ENCODE measurements around the gene TCERG1L.

The TCERG1L gene

GRCh38 chr10:131200856-131201470 is 110.6 kb downstream of the TCERG1L start:
- Histone ChIP-seq H3K36me3 (ENCODE audit: control insufficient read depth in 1 of 2, insufficient read depth in 2 of 2, low read depth in 1 of 2, low read length in 2 of 2) (no peaks in the 10 kb centered on the region), H3K23ac (ENCODE audit: low read length in 2 of 2) (no peak overlapping the region), H3K9ac (ENCODE audit: low read length) (no peak overlapping the region), H3K14ac (ENCODE audit: low read length in 2 of 2) (no peak overlapping the region), H2BK12ac (ENCODE audit: low read length in 2 of 2) (no peak overlapping the region), H2AFZ (ENCODE audit: low read depth, low read length) (no peak overlapping the region), H4K91ac (ENCODE audit: low read length) (no peak overlapping the region), H3K18ac (ENCODE audit: low read depth in 1 of 2, low read length in 2 of 2) (no peak overlapping the region), H3K27me3 (ENCODE audit: control insufficient read depth in 1 of 2, insufficient read depth in 1 of 2, low read length in 2 of 2) (no peaks in the 10 kb centered on the region), H3K9me3 (ENCODE audit: control insufficient read depth, low read length) (peaks cover 3% of the 10 kb centered on the region), H3K4ac (ENCODE audit: low read depth in 1 of 2, low read length in 2 of 2) (no peak overlapping the region), H2BK120ac (ENCODE audit: low read depth, low read length) (no peak overlapping the region), H3K79me1 (replicated peaks; ENCODE audit: low read length, poor library complexity, severe bottlenecking) (no peaks in the 10 kb centered on the region), H4K8ac (ENCODE audit: low read length) (no peak overlapping the region), H2BK15ac (ENCODE audit: low read depth, poor library complexity, severe bottlenecking) (no peak overlapping the region), H3K4me2 (ENCODE audit: low read length, poor library complexity, severe bottlenecking) (no peak overlapping the region), H3K4me3 (ENCODE audit: insufficient read depth in 1 of 2, low read depth in 1 of 2, low read length in 2 of 2) (no peak overlapping the region), H2AK5ac (ENCODE audit: low read length, severe bottlenecking) (no peak overlapping the region), H2BK5ac (ENCODE audit: low read depth, low read length, poor library complexity, severe bottlenecking) (no peak overlapping the region), H3K27ac (ENCODE audit: low read length, poor library complexity, severe bottlenecking) (no peak overlapping the region), H3K4me1 (ENCODE audit: control insufficient read depth, insufficient read depth, low read depth, low read length) (no peaks in the 10 kb centered on the region)
- no peak for DNase-seq
- WGBS, result 84% methylated on average over 21 of the region's 21 CpGs

- H2AFZ ChIP-seq (ENCODE audit: low read depth, low read length), result no peak overlapping the region
- no peak overlapping the region for H3K27ac ChIP-seq (ENCODE audit: low read length, poor library complexity, severe bottlenecking)
- no peak overlapping the region for H2BK15ac ChIP-seq (ENCODE audit: low read depth, poor library complexity, severe bottlenecking)
- H3K9ac ChIP-seq (ENCODE audit: low read length), result no peak overlapping the region
- H3K79me1 ChIP-seq (replicated peaks; ENCODE audit: low read length, poor library complexity, severe bottlenecking), result no peaks in the 10 kb centered on the region
- WGBS, result 52% methylated on average over 6 of the region's 6 CpGs
- no peak overlapping the region for H3K4me3 ChIP-seq (ENCODE audit: insufficient read depth in 1 of 2, low read depth in 1 of 2, low read length in 2 of 2)
- no peak overlapping the region for H4K8ac ChIP-seq (ENCODE audit: low read length)
- DNase-seq, result no peak
- H4K91ac ChIP-seq (ENCODE audit: low read length), result no peak overlapping the region
- no peak overlapping the region for H3K23ac ChIP-seq (ENCODE audit: low read length in 2 of 2)
- H3K27me3 ChIP-seq (ENCODE audit: control insufficient read depth in 1 of 2, insufficient read depth in 1 of 2, low read length in 2 of 2), result no peaks in the 10 kb centered on the region
- no peak overlapping the region for H2BK5ac ChIP-seq (ENCODE audit: low read depth, low read length, poor library complexity, severe bottlenecking)
- no peak overlapping the region for H3K4ac ChIP-seq (ENCODE audit: low read depth in 1 of 2, low read length in 2 of 2)
- peaks cover 3% of the 10 kb centered on the region for H3K9me3 ChIP-seq (ENCODE audit: control insufficient read depth, low read length)
- no peak overlapping the region for H3K14ac ChIP-seq (ENCODE audit: low read length in 2 of 2)
- no peak overlapping the region for H3K18ac ChIP-seq (ENCODE audit: low read depth in 1 of 2, low read length in 2 of 2)
- no peaks in the 10 kb centered on the region for H3K4me1 ChIP-seq (ENCODE audit: control insufficient read depth, insufficient read depth, low read depth, low read length)
- H2AK5ac ChIP-seq (ENCODE audit: low read length, severe bottlenecking), result no peak overlapping the region
- no peak overlapping the region for H2BK12ac ChIP-seq (ENCODE audit: low read length in 2 of 2)
- no peaks in the 10 kb centered on the region for H3K36me3 ChIP-seq (ENCODE audit: control insufficient read depth in 1 of 2, insufficient read depth in 2 of 2, low read depth in 1 of 2, low read length in 2 of 2)
- no peak overlapping the region for H3K4me2 ChIP-seq (ENCODE audit: low read length, poor library complexity, severe bottlenecking)
- no peak overlapping the region for H2BK120ac ChIP-seq (ENCODE audit: low read depth, low read length)
Measured at GRCh38 chr10:131199646-131200045, 111.9 kb downstream of the TCERG1L start.

- H3K27ac ChIP-seq (ENCODE audit: low read length, poor library complexity, severe bottlenecking), result no peak overlapping the region
- no peak overlapping the region for H2AFZ ChIP-seq (ENCODE audit: low read depth, low read length)
- H3K27me3 ChIP-seq (ENCODE audit: control insufficient read depth in 1 of 2, insufficient read depth in 1 of 2, low read length in 2 of 2), result no peaks in the 10 kb centered on the region
- no peak overlapping the region for H4K8ac ChIP-seq (ENCODE audit: low read length)
- no peak overlapping the region for H2BK15ac ChIP-seq (ENCODE audit: low read depth, poor library complexity, severe bottlenecking)
- H3K4me3 ChIP-seq (ENCODE audit: insufficient read depth in 1 of 2, low read depth in 1 of 2, low read length in 2 of 2), result no peak overlapping the region
- WGBS, result 74% methylated on average over 7 of the region's 7 CpGs
- no peak overlapping the region for H3K23ac ChIP-seq (ENCODE audit: low read length in 2 of 2)
- no peak overlapping the region for H2BK120ac ChIP-seq (ENCODE audit: low read depth, low read length)
- H3K4me2 ChIP-seq (ENCODE audit: low read length, poor library complexity, severe bottlenecking), result no peak overlapping the region
- no peak overlapping the region for H2BK12ac ChIP-seq (ENCODE audit: low read length in 2 of 2)
- no peaks in the 10 kb centered on the region for H3K36me3 ChIP-seq (ENCODE audit: control insufficient read depth in 1 of 2, insufficient read depth in 2 of 2, low read depth in 1 of 2, low read length in 2 of 2)
- no peak for DNase-seq
- no peak overlapping the region for H3K9ac ChIP-seq (ENCODE audit: low read length)
- H2AK5ac ChIP-seq (ENCODE audit: low read length, severe bottlenecking), result no peak overlapping the region
- H2BK5ac ChIP-seq (ENCODE audit: low read depth, low read length, poor library complexity, severe bottlenecking), result no peak overlapping the region
- no peaks in the 10 kb centered on the region for H3K79me1 ChIP-seq (replicated peaks; ENCODE audit: low read length, poor library complexity, severe bottlenecking)
- H4K91ac ChIP-seq (ENCODE audit: low read length), result no peak overlapping the region
- no peak overlapping the region for H3K18ac ChIP-seq (ENCODE audit: low read depth in 1 of 2, low read length in 2 of 2)
- H3K4me1 ChIP-seq (ENCODE audit: control insufficient read depth, insufficient read depth, low read depth, low read length), result no peaks in the 10 kb centered on the region
- no peak overlapping the region for H3K14ac ChIP-seq (ENCODE audit: low read length in 2 of 2)
- peaks cover 3% of the 10 kb centered on the region for H3K9me3 ChIP-seq (ENCODE audit: control insufficient read depth, low read length)
- H3K4ac ChIP-seq (ENCODE audit: low read depth in 1 of 2, low read length in 2 of 2), result no peak overlapping the region
Measured at GRCh38 chr10:131198843-131199242, 112.7 kb downstream of the TCERG1L start.

- no peak overlapping the region for H2BK5ac ChIP-seq (ENCODE audit: low read depth, low read length, poor library complexity, severe bottlenecking)
- H3K18ac ChIP-seq (ENCODE audit: low read depth in 1 of 2, low read length in 2 of 2), result no peak overlapping the region
- H3K4me1 ChIP-seq (ENCODE audit: control insufficient read depth, insufficient read depth, low read depth, low read length), result no peaks in the 10 kb centered on the region
- no peak overlapping the region for H2AK5ac ChIP-seq (ENCODE audit: low read length, severe bottlenecking)
- no peak overlapping the region for H2BK12ac ChIP-seq (ENCODE audit: low read length in 2 of 2)
- no peak overlapping the region for H4K8ac ChIP-seq (ENCODE audit: low read length)
- no peak overlapping the region for H3K9ac ChIP-seq (ENCODE audit: low read length)
- no peaks in the 10 kb centered on the region for H3K36me3 ChIP-seq (ENCODE audit: control insufficient read depth in 1 of 2, insufficient read depth in 2 of 2, low read depth in 1 of 2, low read length in 2 of 2)
- H4K91ac ChIP-seq (ENCODE audit: low read length), result no peak overlapping the region
- no peak for DNase-seq
- H3K4ac ChIP-seq (ENCODE audit: low read depth in 1 of 2, low read length in 2 of 2), result no peak overlapping the region
- no peaks in the 10 kb centered on the region for H3K27me3 ChIP-seq (ENCODE audit: control insufficient read depth in 1 of 2, insufficient read depth in 1 of 2, low read length in 2 of 2)
- H3K79me1 ChIP-seq (replicated peaks; ENCODE audit: low read length, poor library complexity, severe bottlenecking), result no peaks in the 10 kb centered on the region
- no peak overlapping the region for H3K4me2 ChIP-seq (ENCODE audit: low read length, poor library complexity, severe bottlenecking)
- H3K4me3 ChIP-seq (ENCODE audit: insufficient read depth in 1 of 2, low read depth in 1 of 2, low read length in 2 of 2), result no peak overlapping the region
- H2BK120ac ChIP-seq (ENCODE audit: low read depth, low read length), result no peak overlapping the region
- WGBS, result 82% methylated on average over 10 of the region's 10 CpGs
- H2AFZ ChIP-seq (ENCODE audit: low read depth, low read length), result no peak overlapping the region
- no peak overlapping the region for H3K27ac ChIP-seq (ENCODE audit: low read length, poor library complexity, severe bottlenecking)
- H3K14ac ChIP-seq (ENCODE audit: low read length in 2 of 2), result no peak overlapping the region
- H3K23ac ChIP-seq (ENCODE audit: low read length in 2 of 2), result no peak overlapping the region
- no peak overlapping the region for H2BK15ac ChIP-seq (ENCODE audit: low read depth, poor library complexity, severe bottlenecking)
- H3K9me3 ChIP-seq (ENCODE audit: control insufficient read depth, low read length), result peaks cover under 1% of the 10 kb centered on the region
Measured at GRCh38 chr10:131198401-131198800, 113.1 kb downstream of the TCERG1L start.

Measured in mesenchymal stem cell (in vitro differentiated cells and primary cell).